HG03064 (cell line): ENCODE results near the gene KIAA1217.

ENCODE experiments used
- ATAC-seq: cut with Tn5 transposase; IDR thresholded peaks from one replicate; pipeline ENCODE4 v1.9.1; 2021; ENCODE audit warnings: low read depth; ENCODE audit not compliant: unreplicated experiment

The KIAA1217 gene

GRCh38 chr10:24279166-24279565 is 70.2 kb downstream of the KIAA1217 start:
- ATAC-seq = no peak

GRCh38 chr10:24287559-24288195 is 78.7 kb downstream of the KIAA1217 start:
- no peak for ATAC-seq

- ATAC-seq = no peak
Measured at GRCh38 chr10:24288581-24288980, 79.6 kb downstream of the KIAA1217 start.

- no peak for ATAC-seq
Measured at GRCh38 chr10:24289235-24289634, 80.3 kb downstream of the KIAA1217 start.

- no peak for ATAC-seq
Measured at GRCh38 chr10:24292304-24293293, 83.7 kb downstream of the KIAA1217 start.

GRCh38 chr10:24299578-24300260 is 90.8 kb downstream of the KIAA1217 start:
- ATAC-seq = no peak

- no peak for ATAC-seq
Measured at GRCh38 chr10:24303522-24304310, 94.8 kb downstream of the KIAA1217 start.

- no peak for ATAC-seq
Measured at GRCh38 chr10:24305551-24306506, 96.9 kb downstream of the KIAA1217 start.

GRCh38 chr10:24306507-24306875 is 97.6 kb downstream of the KIAA1217 start:
- ATAC-seq = no peak

GRCh38 chr10:24307116-24307515 is 98.2 kb downstream of the KIAA1217 start:
- ATAC-seq = no peak

GRCh38 chr10:24307696-24308485 is 99.0 kb downstream of the KIAA1217 start:
- no peak for ATAC-seq

- no peak for ATAC-seq
Measured at GRCh38 chr10:24310104-24310503, 101.2 kb downstream of the KIAA1217 start.

GRCh38 chr10:24311888-24312287 is 103.0 kb downstream of the KIAA1217 start:
- no peak for ATAC-seq

- no peak for ATAC-seq
Measured at GRCh38 chr10:24313283-24313682, 104.3 kb downstream of the KIAA1217 start.

- no peak for ATAC-seq
Measured at GRCh38 chr10:24315211-24315610, 106.3 kb downstream of the KIAA1217 start.

GRCh38 chr10:24318517-24318916 is 109.6 kb downstream of the KIAA1217 start:
- no peak for ATAC-seq

- ATAC-seq = no peak
Measured at GRCh38 chr10:24320373-24320772, 111.4 kb downstream of the KIAA1217 start.

- ATAC-seq = no peak
Measured at GRCh38 chr10:24324651-24325050, 115.7 kb downstream of the KIAA1217 start.

GRCh38 chr10:24331457-24331856 is 122.5 kb downstream of the KIAA1217 start:
- no peak for ATAC-seq
